Liver (tissue), 9 donors: ENCODE measurements around the gene SPTAN1. TPM values are rescaled to one million over a fixed set of nuclear protein-coding genes. Genes with fewer than 3 reads are reported as not detected.

Source experiments
- DNase-seq: peaks from one replicate; pipeline ENCODE4 v3.0.0-alpha.2; 2017; ENCODE audit warnings: low spot score
- H3K27ac ChIP-seq, 2 donors: one replicate each; pipeline ENCODE4 v1.7.0; 2013; ENCODE audit warnings: inconsistent platforms in 2 of 2, low read length in 2 of 2, control low read depth in 1 of 2, low read depth in 1 of 2, mild to moderate bottlenecking in 1 of 2
- H3K27me3 ChIP-seq, 4 donors: one replicate each; pipeline versions ENCODE4 v1.6.1 to v1.7.0; 2013; ENCODE audit warnings: low read length in 3 of 4, inconsistent platforms in 1 of 4, mild to moderate bottlenecking in 1 of 4, moderate library complexity in 1 of 4; ENCODE audit not compliant: control insufficient read depth in 4 of 4, insufficient read depth in 4 of 4
- H3K36me3 ChIP-seq, 4 donors: one replicate each; pipeline versions ENCODE4 v1.6.1 to v1.7.0; 2013; ENCODE audit warnings: low read length in 3 of 4, mild to moderate bottlenecking in 3 of 4, low read depth in 1 of 4, moderate library complexity in 1 of 4; ENCODE audit not compliant: control insufficient read depth in 4 of 4, insufficient read depth in 3 of 4
- H3K4me1 ChIP-seq, 4 donors: one replicate each; pipeline versions ENCODE4 v1.6.1 to v1.7.0; 2013; ENCODE audit warnings: low read length in 3 of 4, mild to moderate bottlenecking in 3 of 4, moderate library complexity in 1 of 4; ENCODE audit not compliant: control insufficient read depth in 4 of 4, insufficient read depth in 4 of 4
- H3K4me3 ChIP-seq, 3 donors: one replicate each; pipeline versions ENCODE4 v1.6.1 to v1.7.0; 2013; ENCODE audit warnings: low read length in 3 of 3, control low read depth in 1 of 3, low read depth in 1 of 3, mild to moderate bottlenecking in 1 of 3
- H3K9ac ChIP-seq, 2 donors: one replicate each; pipeline ENCODE4 v1.7.0; 2013; ENCODE audit warnings: low read length in 2 of 2, mild to moderate bottlenecking in 2 of 2, moderate library complexity in 2 of 2, control low read depth in 1 of 2, low read depth in 1 of 2
- H3K9me3 ChIP-seq, 4 donors: one replicate each; pipeline versions ENCODE4 v1.6.1 to v1.7.0; 2013; ENCODE audit warnings: low read length in 3 of 4; ENCODE audit not compliant: control insufficient read depth in 4 of 4
- EGR1 ChIP-seq, 2 donors: IDR thresholded peaks; 2 replicates each; pipeline ENCODE4 v1.6.1; 2016 to 2018; ENCODE audit warnings: antibody characterized with exemption in 2 of 2, low read depth in 2 of 2
- FOXA1 ChIP-seq: IDR thresholded peaks from 2 replicates; pipeline ENCODE4 v1.6.1; 2016; ENCODE audit warnings: antibody characterized with exemption
- FOXA2 ChIP-seq: IDR thresholded peaks from 2 replicates; pipeline ENCODE4 v1.6.1; 2016; ENCODE audit warnings: antibody characterized with exemption
- GABPA ChIP-seq, 2 donors: IDR thresholded peaks in 1 of 2; conservative IDR thresholded peaks in 1 of 2; 2 replicates each; pipeline ENCODE4 v1.6.1; 2016; ENCODE audit warnings: antibody characterized with exemption in 2 of 2, mild to moderate bottlenecking in 1 of 2, moderate library complexity in 1 of 2
- HNF4A ChIP-seq, 2 donors: conservative IDR thresholded peaks; 2 replicates each; pipeline ENCODE4 v1.6.1; 2016; ENCODE audit warnings: antibody characterized with exemption in 2 of 2, mild to moderate bottlenecking in 2 of 2
- HNF4G ChIP-seq: IDR thresholded peaks from 2 replicates; pipeline ENCODE4 v1.6.1; 2016; ENCODE audit warnings: antibody characterized with exemption
- JUND ChIP-seq, 2 donors: IDR thresholded peaks; 2 replicates each; pipeline ENCODE4 v1.6.1; 2016; ENCODE audit warnings: antibody characterized with exemption in 2 of 2
- NR2F2 ChIP-seq: IDR thresholded peaks from 2 replicates; pipeline ENCODE4 v1.6.1; 2016; ENCODE audit warnings: antibody characterized with exemption
- RAD21 ChIP-seq, 2 donors: IDR thresholded peaks; 2 replicates each; pipeline ENCODE4 v1.6.1; 2016; ENCODE audit warnings: antibody characterized with exemption in 2 of 2, mild to moderate bottlenecking in 2 of 2
- RXRA ChIP-seq, 2 donors: IDR thresholded peaks; 2 replicates each; pipeline ENCODE4 v1.6.1; 2017 to 2018; ENCODE audit warnings: antibody characterized with exemption in 2 of 2, mild to moderate bottlenecking in 1 of 2
- SP1 ChIP-seq: IDR thresholded peaks from 2 replicates; pipeline ENCODE4 v1.6.1; 2018; ENCODE audit warnings: antibody characterized with exemption, mild to moderate bottlenecking
- TAF1 ChIP-seq: conservative IDR thresholded peaks from 2 replicates; pipeline ENCODE4 v1.6.1; 2016; ENCODE audit warnings: antibody characterized with exemption, mild to moderate bottlenecking
- YY1 ChIP-seq: IDR thresholded peaks from 2 replicates; pipeline ENCODE4 v1.6.1; 2016; ENCODE audit warnings: antibody characterized with exemption, mild to moderate bottlenecking
- WGBS: extraction: QIAGEN DNeasy Blood & Tissue Kit; methylation state at CpG from one replicate; pipeline ENCODE4 v1.1.7; 2013; 5-methylcytosine and 5-hydroxymethylcytosine counted together
- polyA plus RNA-seq, 2 donors: library from polyadenylated mRNA; stranded (reverse) in 1 of 2; unstranded in 1 of 2; fragments of 200-250 nt in 1 of 2; fragments of >200 nt in 1 of 2; fragmentation: Nextera tagmentation in 1 of 2; extraction: Ambion mirVana in 1 of 2; gene quantifications; one replicate each; pipeline versions ENCODE4 v1.2.1 to v1.2.3, GENCODE V29; 2013 to 2015
- total RNA-seq, 2 donors: library from RNA; depleted of rRNA; stranded (reverse); fragments of >200 nt; gene quantifications; one replicate each; pipeline ENCODE4 v1.2.3, GENCODE V29; 2014
- TF ChIP-seq, protein P1 (sequence below): IDR thresholded peaks from 2 replicates; pipeline ENCODE4 v1.6.1; 2016; ENCODE audit warnings: antibody characterized with exemption
- TF ChIP-seq, protein P2 (sequence below): IDR thresholded peaks from 2 replicates; pipeline ENCODE4 v1.6.1; 2016; ENCODE audit warnings: antibody characterized with exemption, mild to moderate bottlenecking
- TF ChIP-seq, protein P3 (sequence below): IDR thresholded peaks from 2 replicates; pipeline ENCODE4 v1.6.1; 2016; ENCODE audit warnings: antibody characterized with exemption
- TF ChIP-seq, protein P4 (sequence below): fragments of 150-350 bp; IDR thresholded peaks from 2 replicates; pipeline ENCODE4 v1.5.1; 2017; ENCODE audit warnings: improper control_type of control experiment, low read depth, low read length; ENCODE audit not compliant: missing input control
- TF ChIP-seq, protein P5 (sequence below): IDR thresholded peaks from 2 replicates; pipeline ENCODE4 v1.6.1; 2016; ENCODE audit warnings: antibody characterized with exemption
- donor health status: healthy.
- donor health status: healthy.
- donor health status: healthy.
- donor health status: healthy.
- donor health status: healthy.

The SPTAN1 gene
- total and polyA plus RNA-seq, 4 donors: 31.3 to 86.5 (median 60.4) TPM

DNA sequence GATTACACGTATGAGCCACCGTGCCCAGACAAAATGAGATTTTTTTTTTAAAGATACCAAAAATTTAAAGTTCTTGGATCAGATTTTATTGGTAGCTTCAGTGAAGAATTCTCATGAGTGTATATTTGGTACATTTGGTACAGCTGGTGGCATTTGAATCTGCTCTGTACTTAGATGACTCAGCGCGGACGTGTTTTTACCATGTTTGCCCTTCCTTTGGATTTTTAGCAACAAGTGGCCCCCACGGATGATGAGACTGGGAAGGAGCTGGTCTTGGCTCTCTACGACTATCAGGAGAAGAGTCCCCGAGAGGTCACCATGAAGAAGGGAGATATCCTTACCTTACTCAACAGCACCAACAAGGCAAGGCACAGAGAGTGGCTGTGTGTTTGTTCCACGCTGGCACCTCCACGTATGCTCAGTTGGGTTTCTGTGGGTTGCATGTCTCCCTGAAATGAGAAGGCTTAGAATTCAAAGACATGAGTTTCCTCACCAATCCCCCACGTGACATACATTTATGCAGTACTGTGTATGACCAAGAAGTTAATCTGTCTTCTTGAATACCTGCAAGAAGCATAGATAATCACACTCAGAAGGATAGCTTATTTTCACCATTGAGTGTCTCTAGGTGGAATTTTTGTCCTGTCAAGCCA lies 36.3 kb downstream of the SPTAN1 start:
- Histone ChIP-seq H3K27me3 (no peaks in the 10 kb centered on the region), H3K27ac (no peak overlapping the region), H3K9ac (no peak overlapping the region), H3K9me3 (no peaks in the 10 kb centered on the region), H3K36me3 (peaks cover 17 to 80% (median 65%) of the 10 kb centered on the region in 4 donors), H3K4me3 (no peak overlapping the region), H3K4me1 (peaks cover 0 to 3% (median 0%) of the 10 kb centered on the region in 4 donors)
- no peak for DNase-seq
- no peak for TF ChIP-seq JUND (IDR thresholded peaks at IDR 0.05)
- no peak for TF ChIP-seq GABPA (IDR thresholded peaks at IDR 0.05 in 1 of 2, conservative IDR thresholded peaks at IDR 0.05 in 1 of 2)
- TF ChIP-seq, protein P1, sequence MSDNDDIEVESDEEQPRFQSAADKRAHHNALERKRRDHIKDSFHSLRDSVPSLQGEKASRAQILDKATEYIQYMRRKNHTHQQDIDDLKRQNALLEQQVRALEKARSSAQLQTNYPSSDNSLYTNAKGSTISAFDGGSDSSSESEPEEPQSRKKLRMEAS: no peak
- TF ChIP-seq, protein P2, sequence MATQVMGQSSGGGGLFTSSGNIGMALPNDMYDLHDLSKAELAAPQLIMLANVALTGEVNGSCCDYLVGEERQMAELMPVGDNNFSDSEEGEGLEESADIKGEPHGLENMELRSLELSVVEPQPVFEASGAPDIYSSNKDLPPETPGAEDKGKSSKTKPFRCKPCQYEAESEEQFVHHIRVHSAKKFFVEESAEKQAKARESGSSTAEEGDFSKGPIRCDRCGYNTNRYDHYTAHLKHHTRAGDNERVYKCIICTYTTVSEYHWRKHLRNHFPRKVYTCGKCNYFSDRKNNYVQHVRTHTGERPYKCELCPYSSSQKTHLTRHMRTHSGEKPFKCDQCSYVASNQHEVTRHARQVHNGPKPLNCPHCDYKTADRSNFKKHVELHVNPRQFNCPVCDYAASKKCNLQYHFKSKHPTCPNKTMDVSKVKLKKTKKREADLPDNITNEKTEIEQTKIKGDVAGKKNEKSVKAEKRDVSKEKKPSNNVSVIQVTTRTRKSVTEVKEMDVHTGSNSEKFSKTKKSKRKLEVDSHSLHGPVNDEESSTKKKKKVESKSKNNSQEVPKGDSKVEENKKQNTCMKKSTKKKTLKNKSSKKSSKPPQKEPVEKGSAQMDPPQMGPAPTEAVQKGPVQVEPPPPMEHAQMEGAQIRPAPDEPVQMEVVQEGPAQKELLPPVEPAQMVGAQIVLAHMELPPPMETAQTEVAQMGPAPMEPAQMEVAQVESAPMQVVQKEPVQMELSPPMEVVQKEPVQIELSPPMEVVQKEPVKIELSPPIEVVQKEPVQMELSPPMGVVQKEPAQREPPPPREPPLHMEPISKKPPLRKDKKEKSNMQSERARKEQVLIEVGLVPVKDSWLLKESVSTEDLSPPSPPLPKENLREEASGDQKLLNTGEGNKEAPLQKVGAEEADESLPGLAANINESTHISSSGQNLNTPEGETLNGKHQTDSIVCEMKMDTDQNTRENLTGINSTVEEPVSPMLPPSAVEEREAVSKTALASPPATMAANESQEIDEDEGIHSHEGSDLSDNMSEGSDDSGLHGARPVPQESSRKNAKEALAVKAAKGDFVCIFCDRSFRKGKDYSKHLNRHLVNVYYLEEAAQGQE: no peak
- no peak for TF ChIP-seq FOXA1
- TF ChIP-seq TAF1: no peak
- TF ChIP-seq HNF4A (conservative IDR thresholded peaks at IDR 0.05): no peak
- TF ChIP-seq RAD21 (IDR thresholded peaks at IDR 0.05): no peak
- TF ChIP-seq YY1: no peak
- TF ChIP-seq EGR1 (IDR thresholded peaks at IDR 0.05; ENCODE audit: low read depth in 2 of 2): no peak
- TF ChIP-seq HNF4G: no peak
- TF ChIP-seq, protein P3, sequence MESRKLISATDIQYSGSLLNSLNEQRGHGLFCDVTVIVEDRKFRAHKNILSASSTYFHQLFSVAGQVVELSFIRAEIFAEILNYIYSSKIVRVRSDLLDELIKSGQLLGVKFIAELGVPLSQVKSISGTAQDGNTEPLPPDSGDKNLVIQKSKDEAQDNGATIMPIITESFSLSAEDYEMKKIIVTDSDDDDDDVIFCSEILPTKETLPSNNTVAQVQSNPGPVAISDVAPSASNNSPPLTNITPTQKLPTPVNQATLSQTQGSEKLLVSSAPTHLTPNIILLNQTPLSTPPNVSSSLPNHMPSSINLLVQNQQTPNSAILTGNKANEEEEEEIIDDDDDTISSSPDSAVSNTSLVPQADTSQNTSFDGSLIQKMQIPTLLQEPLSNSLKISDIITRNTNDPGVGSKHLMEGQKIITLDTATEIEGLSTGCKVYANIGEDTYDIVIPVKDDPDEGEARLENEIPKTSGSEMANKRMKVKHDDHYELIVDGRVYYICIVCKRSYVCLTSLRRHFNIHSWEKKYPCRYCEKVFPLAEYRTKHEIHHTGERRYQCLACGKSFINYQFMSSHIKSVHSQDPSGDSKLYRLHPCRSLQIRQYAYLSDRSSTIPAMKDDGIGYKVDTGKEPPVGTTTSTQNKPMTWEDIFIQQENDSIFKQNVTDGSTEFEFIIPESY: no peak
- TF ChIP-seq, protein P4, sequence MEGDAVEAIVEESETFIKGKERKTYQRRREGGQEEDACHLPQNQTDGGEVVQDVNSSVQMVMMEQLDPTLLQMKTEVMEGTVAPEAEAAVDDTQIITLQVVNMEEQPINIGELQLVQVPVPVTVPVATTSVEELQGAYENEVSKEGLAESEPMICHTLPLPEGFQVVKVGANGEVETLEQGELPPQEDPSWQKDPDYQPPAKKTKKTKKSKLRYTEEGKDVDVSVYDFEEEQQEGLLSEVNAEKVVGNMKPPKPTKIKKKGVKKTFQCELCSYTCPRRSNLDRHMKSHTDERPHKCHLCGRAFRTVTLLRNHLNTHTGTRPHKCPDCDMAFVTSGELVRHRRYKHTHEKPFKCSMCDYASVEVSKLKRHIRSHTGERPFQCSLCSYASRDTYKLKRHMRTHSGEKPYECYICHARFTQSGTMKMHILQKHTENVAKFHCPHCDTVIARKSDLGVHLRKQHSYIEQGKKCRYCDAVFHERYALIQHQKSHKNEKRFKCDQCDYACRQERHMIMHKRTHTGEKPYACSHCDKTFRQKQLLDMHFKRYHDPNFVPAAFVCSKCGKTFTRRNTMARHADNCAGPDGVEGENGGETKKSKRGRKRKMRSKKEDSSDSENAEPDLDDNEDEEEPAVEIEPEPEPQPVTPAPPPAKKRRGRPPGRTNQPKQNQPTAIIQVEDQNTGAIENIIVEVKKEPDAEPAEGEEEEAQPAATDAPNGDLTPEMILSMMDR: no peak
- TF ChIP-seq, protein P5, sequence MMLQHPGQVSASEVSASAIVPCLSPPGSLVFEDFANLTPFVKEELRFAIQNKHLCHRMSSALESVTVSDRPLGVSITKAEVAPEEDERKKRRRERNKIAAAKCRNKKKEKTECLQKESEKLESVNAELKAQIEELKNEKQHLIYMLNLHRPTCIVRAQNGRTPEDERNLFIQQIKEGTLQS: no peak
- no peak for TF ChIP-seq RXRA (IDR thresholded peaks at IDR 0.05)
- TF ChIP-seq SP1: no peak
- TF ChIP-seq NR2F2: no peak
- TF ChIP-seq FOXA2: no peak
- WGBS: 96% methylated on average over 11 of the region's 11 CpGs
